Gastrocnemius medialis (tissue), 4 donors: Measurements from ENCODE around the gene ACP5. TPM values are rescaled to one million over a fixed set of nuclear protein-coding genes. Genes with fewer than 3 reads are reported as not detected.

Experiments used
- ATAC-seq, 2 donors: fragments of 150-250 bp; one replicate each; pipeline ENCODE4 v1.9.1; 2016
- DNase-seq, 2 donors: peaks; one replicate each; pipeline ENCODE4 v3.0.0-alpha.2; 2019
- H3K27ac ChIP-seq, 4 donors: fragments of 200-600 bp; sonication (generic); 1 replicate in 1 of 4; 2 replicates in 3 of 4; pipeline ENCODE4 v1.5.1; 2016 to 2018; ENCODE audit warnings: mild to moderate bottlenecking in 2 of 4, moderate library complexity in 1 of 4
- H3K27me3 ChIP-seq, 3 donors: fragments of 200-600 bp; sonication (generic) in 2 of 3; 1 replicate in 1 of 3; 2 replicates in 2 of 3; pipeline versions ENCODE4 v1.5.1 to v1.6.0; 2016 to 2019; ENCODE audit warnings: mild to moderate bottlenecking in 1 of 3, moderate library complexity in 1 of 3
- H3K36me3 ChIP-seq, 2 donors: fragments of 200-600 bp; sonication (generic) in 1 of 2; one replicate each; pipeline ENCODE4 v1.5.1; 2017 to 2018
- H3K4me1 ChIP-seq, 2 donors: fragments of 200-600 bp; sonication (generic) in 1 of 2; one replicate each; pipeline ENCODE4 v1.5.1; 2016 to 2017; ENCODE audit warnings: mild to moderate bottlenecking in 2 of 2
- H3K4me3 ChIP-seq, 4 donors: fragments of 200-600 bp; sonication (generic) in 3 of 4; 1 replicate in 1 of 4; 2 replicates in 3 of 4; pipeline ENCODE4 v1.5.1; 2016 to 2019; ENCODE audit warnings: mild to moderate bottlenecking in 2 of 4
- H3K9me3 ChIP-seq, 3 donors: fragments of 200-600 bp; sonication (generic) in 2 of 3; 1 replicate in 1 of 3; 2 replicates in 2 of 3; pipeline ENCODE4 v1.5.1; 2016 to 2019
- CTCF ChIP-seq, 5 experiments: fragments of 450-650 bp in 3 of 5; fragments of 200-600 bp in 2 of 5; sonication (generic) in 2 of 5; IDR thresholded peaks in 4 of 5; conservative IDR thresholded peaks in 1 of 5; 1 replicate in 4 of 5; 2 replicates in 1 of 5; pipeline ENCODE4 v1.5.1; 2016 to 2019; ENCODE audit warnings: antibody characterized with exemption in 5 of 5, mild to moderate bottlenecking in 3 of 5, moderate library complexity in 3 of 5
- POLR2A ChIP-seq, 2 donors: fragments of 450-650 bp; IDR thresholded peaks; one replicate each; pipeline ENCODE4 v1.6.1; 2017; ENCODE audit warnings: antibody characterized with exemption in 2 of 2, mild to moderate bottlenecking in 2 of 2, moderate library complexity in 2 of 2
- in situ Hi-C, 4 donors: fragments of 200-750 bp; cut with MboI; loops; one replicate each; pipeline versions ENCODE4 v1.15.0 to v1.8.0; 2017; ENCODE audit warnings: low sequenced_read_pairs in 4 of 4
- intact Hi-C: fragments of 100-400 bp; cut with DNase I; formaldehyde crosslinking; loops from one replicate; pipeline ENCODE4 v1.15.1; 2023; ENCODE audit warnings: low total_unique reads
- total RNA-seq, 4 donors: library from RNA; depleted of rRNA; stranded (reverse); fragments of >200 nt; gene quantifications; one replicate each; pipeline versions ENCODE4 v1.1.0 to v1.2.3, GENCODE V29; 2016

The ACP5 gene
- total RNA-seq, 4 donors from 2014 or later, result 1.3 to 5.9 (median 2.6) TPM

GRCh38 chr19:11581740-11582139 lies 4.3 kb upstream of the ACP5 start:
- in situ Hi-C loops (loop anchor here in 1 of 4 donors (10.0 to 25.0 kb wide), 2 partner anchors 87 to 194 kb away; partner anchors contain the start of gene EPOR), intact Hi-C loops (loop anchor here (10.0 kb wide), 1 partner anchor 447 kb away; no protein-coding TSS in a partner anchor)
- Histone ChIP-seq H3K27ac (no peak overlapping the region), H3K4me3 (no peak overlapping the region), H3K4me1 (no peaks in the 10 kb centered on the region), H3K36me3 (no peaks in the 10 kb centered on the region), H3K9me3 (no peaks in the 10 kb centered on the region), H3K27me3 (peaks cover 8 to 19% (median 15%) of the 10 kb centered on the region in 3 donors)
- no peak for ATAC-seq
- no peak for DNase-seq
- no peak for TF ChIP-seq POLR2A (IDR thresholded peaks at IDR 0.05)
- no peak for TF ChIP-seq CTCF (IDR thresholded peaks at IDR 0.05 in 4 of 5, conservative IDR thresholded peaks at IDR 0.05 in 1 of 5)

DNA sequence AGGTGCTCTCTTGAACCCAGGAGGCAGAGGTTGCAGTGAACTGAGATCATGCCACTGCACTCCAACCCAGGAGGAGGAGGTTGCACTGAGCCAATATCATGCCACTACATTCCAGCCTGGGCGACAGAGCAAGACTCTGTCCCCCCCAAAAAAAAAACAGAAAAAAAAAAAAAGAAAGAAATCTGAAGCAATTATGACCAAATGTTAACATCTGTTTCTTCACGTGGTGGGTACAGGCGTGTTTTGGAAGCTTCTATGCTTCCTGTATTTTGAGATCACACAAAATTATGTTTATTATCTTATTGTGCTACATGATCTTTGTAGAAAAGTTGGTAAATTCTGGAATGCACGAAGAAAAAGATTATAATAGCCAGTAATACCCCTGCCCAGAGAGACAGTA lies 2.7 kb upstream of the ACP5 start:
- Histone ChIP-seq H3K36me3 (no peaks in the 10 kb centered on the region), H3K9me3 (no peaks in the 10 kb centered on the region), H3K27ac (no peak overlapping the region), H3K27me3 (peaks cover 8 to 19% (median 15%) of the 10 kb centered on the region in 3 donors), H3K4me3 (no peak overlapping the region), H3K4me1 (no peaks in the 10 kb centered on the region)
- ATAC-seq, result no peak
- in situ Hi-C loops (loop anchor here in 1 of 4 donors (10.0 to 25.0 kb wide), 2 partner anchors 85 to 193 kb away; partner anchors contain the start of gene EPOR), intact Hi-C loops (loop anchor here (10.0 kb wide), 1 partner anchor 445 kb away; no protein-coding TSS in a partner anchor)
- TF ChIP-seq POLR2A (IDR thresholded peaks at IDR 0.05) (no peak), CTCF (IDR thresholded peaks at IDR 0.05 in 4 of 5, conservative IDR thresholded peaks at IDR 0.05 in 1 of 5) (no peak)
- DNase-seq, result no peak

DNA sequence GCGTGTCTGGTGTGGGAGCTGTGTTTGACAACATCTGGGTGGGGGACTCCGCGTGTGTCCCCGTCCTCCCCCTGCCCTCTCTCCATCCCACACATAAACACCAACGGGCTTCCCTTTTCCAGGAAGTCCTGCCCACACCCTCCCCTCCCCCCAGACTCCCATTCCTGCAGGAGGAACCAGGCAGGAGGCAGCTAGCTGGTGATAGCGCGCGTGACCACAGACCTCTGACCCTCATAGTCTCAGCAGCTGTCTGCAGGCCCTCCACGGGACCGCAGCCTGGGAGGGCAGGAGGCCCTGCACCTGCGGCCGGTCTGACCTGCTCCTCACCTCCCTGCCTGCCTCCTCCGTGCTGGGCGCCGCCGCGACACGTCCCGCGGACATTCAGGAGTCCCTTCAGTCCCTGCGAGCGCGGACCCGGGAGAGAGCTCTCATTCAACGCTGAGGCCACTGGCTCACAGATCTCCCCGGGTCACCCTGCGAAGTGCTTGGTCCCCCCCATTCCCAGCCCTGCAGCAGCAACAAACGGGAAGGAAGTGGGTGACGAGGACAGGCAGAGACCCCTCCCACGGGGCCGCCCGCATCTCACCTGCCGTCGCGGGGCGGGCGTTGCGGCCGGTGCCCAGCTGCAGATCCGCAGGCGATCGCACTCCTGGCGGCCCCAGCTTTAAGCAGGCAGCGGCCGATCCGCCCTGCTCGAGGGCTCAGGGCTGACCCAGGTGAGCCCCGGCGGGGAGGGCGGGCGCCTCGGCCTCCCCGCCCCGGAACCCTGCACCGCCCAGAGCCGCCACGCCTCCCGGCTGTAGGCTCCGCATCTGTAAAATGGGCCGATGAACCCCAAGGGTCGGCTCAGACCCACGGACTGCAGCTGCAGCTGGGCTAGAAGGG lies 1.1 kb upstream of the ACP5 start:
- peak; percentile 41 to 48 for DNase-seq
- H3K27ac ChIP-seq, result peak overlapping the region in 1 of 4 donors; percentile 18
- peaks cover 8 to 19% (median 15%) of the 10 kb centered on the region in 3 donors for H3K27me3 ChIP-seq
- in situ Hi-C loops, result loop anchor here in 1 of 4 donors (25.0 kb wide), 1 partner anchor 191 kb away; the partner anchor contains the start of gene EPOR
- H3K36me3 ChIP-seq, result no peaks in the 10 kb centered on the region
- intact Hi-C loops, result no loop called here
- no peaks in the 10 kb centered on the region for H3K4me1 ChIP-seq
- ATAC-seq, result no peak
- H3K4me3 ChIP-seq, result peak overlapping the region in 2 of 4 donors; percentile 0 to 18
- H3K9me3 ChIP-seq, result no peaks in the 10 kb centered on the region
- TF ChIP-seq POLR2A (IDR thresholded peaks at IDR 0.05) (peak in 1 of 2 donors; percentile 17), CTCF (IDR thresholded peaks at IDR 0.05 in 4 of 5, conservative IDR thresholded peaks at IDR 0.05 in 1 of 5) (no peak)

- peaks cover 8 to 19% (median 15%) of the 10 kb centered on the region in 3 donors for H3K27me3 ChIP-seq
- no peaks in the 10 kb centered on the region for H3K9me3 ChIP-seq
- in situ Hi-C loops, result loop anchor here in 1 of 4 donors (25.0 kb wide), 1 partner anchor 189 kb away; the partner anchor contains the start of gene EPOR
- H3K4me3 ChIP-seq, result no peak overlapping the region
- no peaks in the 10 kb centered on the region for H3K4me1 ChIP-seq
- no peaks in the 10 kb centered on the region for H3K36me3 ChIP-seq
- H3K27ac ChIP-seq, result no peak overlapping the region
- intact Hi-C loops, result no loop called here
- ATAC-seq (no peak), DNase-seq (no peak)
- TF ChIP-seq POLR2A (IDR thresholded peaks at IDR 0.05) (no peak), CTCF (IDR thresholded peaks at IDR 0.05 in 4 of 5, conservative IDR thresholded peaks at IDR 0.05 in 1 of 5) (no peak)
These were observed 1.2 kb downstream of the ACP5 start for GRCh38 chr19:11576227-11576626.
